H1 (cell line): ENCODE data around the gene FRG2.

Experiments
- CREB1 ChIP-seq: IDR thresholded peaks from 2 replicates; pipeline ENCODE4 v1.6.1; 2012; ENCODE audit warnings: inconsistent platforms
- CTCF ChIP-seq, 3 experiments: IDR thresholded peaks; 1 replicate in 2 of 3; 2 replicates in 1 of 3; pipeline versions ENCODE4 v1.5.1 to v1.6.1; 2011; ENCODE audit warnings: low read length in 3 of 3, mild to moderate bottlenecking in 3 of 3, inconsistent platforms in 2 of 3, low read depth in 1 of 3, moderate library complexity in 1 of 3; ENCODE audit not compliant: insufficient read depth in 1 of 3; ENCODE audit errors: control extremely low read depth in 1 of 3
- POLR2AphosphoS5 ChIP-seq: IDR thresholded peaks from 2 replicates; pipeline ENCODE4 v1.6.1; 2011; ENCODE audit warnings: low read depth, low read length

- TF ChIP-seq CREB1, result no peak
- TF ChIP-seq POLR2AphosphoS5, result no peak
- TF ChIP-seq CTCF (IDR thresholded peaks at IDR 0.05; ENCODE audit: control extremely low read depth in 1 of 3, insufficient read depth in 1 of 3, low read depth in 1 of 3, low read length in 3 of 3), result no peak
These were observed 10.4 kb downstream of the FRG2 start for GRCh38 chr4:190016369-190017289.
